Transverse colon (tissue), 4 donors: ENCODE measurements around the gene IYD. TPM values are rescaled to one million over a fixed set of nuclear protein-coding genes. Genes with fewer than 3 reads are reported as not detected.
"Not testable (repeated sequence)": the region's sequence is repeated elsewhere in the genome, so short reads cannot be mapped to it uniquely, and the experiment has no call there.

Experiments used
- DNase-seq: peaks from one replicate; pipeline ENCODE4 v3.0.0-alpha.2; 2019
- H3K27ac ChIP-seq, 4 donors: fragments of 200-600 bp; sonication (generic); 2 replicates each; pipeline ENCODE4 v1.5.1; 2016 to 2018; ENCODE audit warnings: inconsistent platforms in 4 of 4
- H3K27me3 ChIP-seq: fragments of 200-600 bp; sonication (generic); 2 replicates; pipeline ENCODE4 v1.5.1; 2017; ENCODE audit warnings: inconsistent platforms
- H3K36me3 ChIP-seq, 4 donors: fragments of 200-600 bp; sonication (generic); 2 replicates each; pipeline ENCODE4 v1.5.1; 2017 to 2019; ENCODE audit warnings: inconsistent platforms in 4 of 4
- H3K4me1 ChIP-seq, 4 donors: fragments of 200-600 bp; sonication (generic); 2 replicates each; pipeline ENCODE4 v1.5.1; 2017 to 2020; ENCODE audit warnings: inconsistent platforms in 4 of 4
- H3K4me3 ChIP-seq, 4 donors: fragments of 200-600 bp; sonication (generic); 1 replicate in 1 of 4; 2 replicates in 3 of 4; pipeline versions ENCODE4 v1.5.1 to v1.6.1; 2017 to 2019; ENCODE audit warnings: inconsistent platforms in 4 of 4
- H3K9me3 ChIP-seq, 2 donors: fragments of 200-600 bp; sonication (generic); 2 replicates each; pipeline ENCODE4 v1.5.1; 2017 to 2019; ENCODE audit warnings: inconsistent platforms in 2 of 2
- CTCF ChIP-seq, 5 experiments: fragments of 200-600 bp in 3 of 5; fragments of 450-650 bp in 2 of 5; sonication (generic) in 3 of 5; IDR thresholded peaks; 1 replicate in 2 of 5; 2 replicates in 3 of 5; pipeline ENCODE4 v1.5.1; 2016 to 2017; ENCODE audit warnings: antibody characterized with exemption in 5 of 5, inconsistent platforms in 3 of 5, mild to moderate bottlenecking in 2 of 5, moderate library complexity in 1 of 5
- EP300 ChIP-seq: sonication (generic); formaldehyde crosslinking; IDR thresholded peaks from one replicate; pipeline ENCODE4 v1.6.1; 2017; ENCODE audit warnings: antibody characterized with exemption, low read depth
- POLR2A ChIP-seq: fragments of 450-650 bp; IDR thresholded peaks from one replicate; pipeline ENCODE4 v1.6.1; 2016; ENCODE audit warnings: antibody characterized with exemption, mild to moderate bottlenecking, moderate library complexity
- POLR2AphosphoS5 ChIP-seq, 3 donors: sonication (generic); formaldehyde crosslinking; IDR thresholded peaks; one replicate each; pipeline ENCODE4 v1.6.1; 2016; ENCODE audit warnings: antibody characterized with exemption in 3 of 3
- WGBS, 2 donors: methylation state at CpG; one replicate each; pipeline ENCODE4 v1.1.5; 2018; ENCODE audit warnings: low coverage in 1 of 2; 5-methylcytosine and 5-hydroxymethylcytosine counted together
- in situ Hi-C, 4 donors: fragments of 200-750 bp; cut with MboI; loops; one replicate each; pipeline versions ENCODE4 v1.15.0 to v1.15.1; 2017; ENCODE audit warnings: low sequenced_read_pairs in 3 of 4, low pct_ligation_motif_present in 1 of 4, low pct_unique_long_range_greater_than_20kb in 1 of 4
- intact Hi-C: fragments of 100-400 bp; cut with DNase I; formaldehyde crosslinking; loops from one replicate; pipeline ENCODE4 v1.15.1; 2023; ENCODE audit warnings: low total_unique reads
- total RNA-seq, 4 donors: library from RNA; depleted of rRNA; stranded (reverse); fragments of >200 nt; gene quantifications; one replicate each; pipeline ENCODE4 v1.1.0, GENCODE V29; 2016

IYD gene
- total RNA-seq, 4 donors from 2014 or later = 8.4 to 16.7 (median 12.3) TPM

- Histone ChIP-seq H3K27ac (no peak overlapping the region), H3K4me1 (no peaks in the 10 kb centered on the region), H3K36me3 (no peaks in the 10 kb centered on the region), H3K4me3 (no peak overlapping the region), H3K9me3 (no peaks in the 10 kb centered on the region), H3K27me3 (no peaks in the 10 kb centered on the region)
- WGBS, 2 donors = 65% methylated on average over 4 of the region's 5 CpGs; no CpG with 5 or more reads in 1 of the 2 donors
- DNase-seq = no peak
- TF ChIP-seq POLR2A (no peak), CTCF (IDR thresholded peaks at IDR 0.05) (no peak), EP300 (no peak), POLR2AphosphoS5 (IDR thresholded peaks at IDR 0.05) (no peak)
- in situ Hi-C loops = no loop called here
- intact Hi-C loops = no loop called here
These were observed 74.8 kb downstream of the IYD start for GRCh38 chr6:150443621-150444020.

GRCh38 chr6:150444308-150444707 lies 75.5 kb downstream of the IYD start:
- Histone ChIP-seq H3K27me3 (no peaks in the 10 kb centered on the region), H3K4me3 (no peak overlapping the region), H3K27ac (no peak overlapping the region), H3K4me1 (no peaks in the 10 kb centered on the region), H3K9me3 (no peaks in the 10 kb centered on the region), H3K36me3 (no peaks in the 10 kb centered on the region)
- in situ Hi-C loops = no loop called here
- intact Hi-C loops = no loop called here
- 65 to 67% methylated on average over 6 of the region's 6 CpGs for WGBS, 2 donors
- DNase-seq = no peak
- no peak for TF ChIP-seq EP300
- no peak for TF ChIP-seq CTCF (IDR thresholded peaks at IDR 0.05)
- TF ChIP-seq POLR2AphosphoS5 (IDR thresholded peaks at IDR 0.05) = no peak
- TF ChIP-seq POLR2A = no peak

DNA sequence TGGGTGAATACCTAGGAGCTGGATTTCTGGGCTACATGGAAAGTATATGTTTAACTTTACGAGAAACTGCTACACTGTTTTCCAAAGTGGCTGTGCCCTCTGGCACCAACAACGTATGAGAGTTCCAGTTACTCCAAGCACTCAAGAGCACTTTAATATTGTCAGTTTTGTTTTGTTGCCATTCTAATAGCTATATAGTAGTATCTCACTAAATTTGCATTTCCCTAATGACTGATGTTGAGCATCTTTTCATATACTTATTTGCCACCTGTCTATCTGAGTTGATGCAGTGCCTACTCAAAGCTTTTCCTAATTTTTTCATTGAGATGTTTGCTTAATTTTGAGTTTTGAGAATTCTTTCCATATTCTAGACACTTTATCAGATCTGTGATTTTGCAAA lies 76.7 kb downstream of the IYD start:
- Histone ChIP-seq H3K36me3 (no peaks in the 10 kb centered on the region), H3K27me3 (no peaks in the 10 kb centered on the region), H3K4me1 (no peaks in the 10 kb centered on the region), H3K9me3 (no peaks in the 10 kb centered on the region), H3K27ac (no peak overlapping the region), H3K4me3 (no peak overlapping the region)
- in situ Hi-C loops = no loop called here
- DNase-seq = no peak
- TF ChIP-seq POLR2AphosphoS5 (IDR thresholded peaks at IDR 0.05) (no peak), EP300 (no peak), POLR2A (no peak), CTCF (IDR thresholded peaks at IDR 0.05) (no peak)
- WGBS, 2 donors = 93 to 100% methylated on average over 2 of the region's 2 CpGs
- intact Hi-C loops = no loop called here

DNA sequence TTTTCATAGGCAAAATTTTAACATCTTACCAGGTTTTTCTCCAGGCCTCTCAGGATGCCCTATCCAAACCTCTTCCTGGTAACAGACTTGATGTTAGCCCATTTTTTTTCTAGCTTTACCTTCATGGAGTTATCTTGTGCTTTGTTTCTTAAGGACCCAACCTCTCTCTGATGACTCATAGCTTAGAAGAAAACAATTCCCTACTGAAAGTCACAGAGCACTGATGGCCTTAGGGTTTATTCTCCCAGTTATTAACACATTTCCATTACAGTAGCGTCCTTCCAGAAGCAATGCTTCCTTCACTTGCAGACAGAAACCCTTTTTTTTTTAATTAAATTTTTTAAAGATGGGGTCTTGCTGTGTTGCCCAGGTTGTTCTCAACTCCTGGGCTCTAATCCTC lies 79.4 kb downstream of the IYD start:
- in situ Hi-C loops (no loop called here), intact Hi-C loops (no loop called here)
- no peak for DNase-seq
- H3K36me3 ChIP-seq = no peaks in the 10 kb centered on the region
- H3K4me3 ChIP-seq = no peak overlapping the region
- H3K9me3 ChIP-seq = no peaks in the 10 kb centered on the region
- 89 to 100% methylated on average over 1 of the region's 1 CpG for WGBS, 2 donors
- H3K27me3 ChIP-seq = no peaks in the 10 kb centered on the region
- TF ChIP-seq POLR2AphosphoS5 (IDR thresholded peaks at IDR 0.05) = no peak
- no peak for TF ChIP-seq POLR2A
- no peak for TF ChIP-seq CTCF (IDR thresholded peaks at IDR 0.05)
- TF ChIP-seq EP300 = no peak
- no peaks in the 10 kb centered on the region for H3K4me1 ChIP-seq
- no peak overlapping the region for H3K27ac ChIP-seq

DNA sequence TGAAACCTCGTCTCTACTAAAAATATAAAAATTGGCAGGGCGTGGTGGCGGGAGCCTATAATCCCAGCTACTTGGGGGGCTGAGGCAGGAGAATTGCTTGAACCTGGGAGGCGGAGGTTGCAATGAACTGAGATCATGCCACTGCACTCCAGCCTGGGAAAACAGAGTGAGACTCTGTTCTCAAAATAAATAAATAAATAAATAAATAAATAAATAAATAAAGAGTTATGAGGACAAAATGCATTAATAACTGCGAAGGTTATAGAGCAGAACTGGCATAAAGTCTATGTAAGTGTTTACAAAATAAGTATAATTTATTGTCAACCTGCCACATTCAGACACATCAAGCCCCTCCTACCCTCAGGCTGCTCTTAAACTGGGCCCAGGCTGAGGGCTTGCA lies 80.2 kb downstream of the IYD start:
- H3K27me3 ChIP-seq, in situ Hi-C loops: not testable (repeated sequence)
- WGBS, 2 donors = 85 to 100% methylated on average over 1 to 5 of the region's 5 CpGs

More for the DNA sequence above, 80.2 kb downstream of the IYD start:
- DNase-seq, H3K4me1 ChIP-seq, H3K9me3 ChIP-seq, intact Hi-C loops, H3K36me3 ChIP-seq, H3K4me3 ChIP-seq, H3K27ac ChIP-seq: not testable (repeated sequence)
